Duodenal mucosa (tissue), 2 donors: ENCODE data around the gene HTRA2.

ENCODE experiments used
- H3K27ac ChIP-seq: one replicate; pipeline ENCODE4 v1.7.0; 2013; ENCODE audit warnings: low read depth, low read length
- H3K27me3 ChIP-seq, 2 donors: one replicate each; pipeline ENCODE4 v1.7.0; 2013; ENCODE audit warnings: low read length in 2 of 2, control low read depth in 1 of 2; ENCODE audit not compliant: insufficient read depth in 2 of 2, control insufficient read depth in 1 of 2
- H3K36me3 ChIP-seq, 2 donors: one replicate each; pipeline ENCODE4 v1.7.0; 2013; ENCODE audit warnings: low read length in 2 of 2, control low read depth in 1 of 2; ENCODE audit not compliant: insufficient read depth in 2 of 2, control insufficient read depth in 1 of 2
- H3K4me1 ChIP-seq, 2 donors: one replicate each; pipeline ENCODE4 v1.7.0; 2013; ENCODE audit warnings: low read length in 2 of 2, control low read depth in 1 of 2; ENCODE audit not compliant: insufficient read depth in 2 of 2, control insufficient read depth in 1 of 2
- H3K4me3 ChIP-seq, 2 donors: one replicate each; pipeline ENCODE4 v1.7.0; 2013; ENCODE audit warnings: low read length in 2 of 2, low read depth in 1 of 2
- H3K9ac ChIP-seq, 2 donors: one replicate each; pipeline ENCODE4 v1.7.0; 2013; ENCODE audit warnings: low read length in 2 of 2, low read depth in 1 of 2
- H3K9me3 ChIP-seq, 2 donors: one replicate each; pipeline ENCODE4 v1.7.0; 2013; ENCODE audit warnings: low read length in 2 of 2, control low read depth in 1 of 2; ENCODE audit not compliant: control insufficient read depth in 1 of 2

Gene HTRA2

GRCh38 chr2:74530239-74531187 is 780 bp downstream of the HTRA2 start:
- peaks cover 21 to 40% of the 10 kb centered on the region in 2 donors for H3K36me3 ChIP-seq
- H3K27ac ChIP-seq, result peak overlapping the region; percentile 46
- H3K4me3 ChIP-seq, result peak overlapping the region; percentile 99 to 100
- H3K9me3 ChIP-seq, result no peaks in the 10 kb centered on the region
- peaks cover 28 to 35% of the 10 kb centered on the region in 2 donors for H3K4me1 ChIP-seq
- peak overlapping the region; percentile 72 to 83 for H3K9ac ChIP-seq
- no peaks in the 10 kb centered on the region for H3K27me3 ChIP-seq

GRCh38 chr2:74531666-74532065 is 1.9 kb downstream of the HTRA2 start:
- Histone ChIP-seq H3K36me3 (peaks cover 16 to 36% of the 10 kb centered on the region in 2 donors), H3K9me3 (no peaks in the 10 kb centered on the region), H3K9ac (no peak overlapping the region), H3K27me3 (no peaks in the 10 kb centered on the region), H3K4me3 (no peak overlapping the region), H3K4me1 (peaks cover 22 to 33% of the 10 kb centered on the region in 2 donors), H3K27ac (no peak overlapping the region)

- peaks cover 22 to 33% of the 10 kb centered on the region in 2 donors for H3K4me1 ChIP-seq
- no peaks in the 10 kb centered on the region for H3K27me3 ChIP-seq
- no peaks in the 10 kb centered on the region for H3K9me3 ChIP-seq
- no peak overlapping the region for H3K4me3 ChIP-seq
- no peak overlapping the region for H3K27ac ChIP-seq
- H3K9ac ChIP-seq, result no peak overlapping the region
- peaks cover 10 to 30% of the 10 kb centered on the region in 2 donors for H3K36me3 ChIP-seq
Observed at GRCh38 chr2:74532222-74532621, 2.5 kb downstream of the HTRA2 start.

- H3K9ac ChIP-seq, result no peak overlapping the region
- peaks cover 15 to 26% of the 10 kb centered on the region in 2 donors for H3K4me1 ChIP-seq
- peaks cover 0 to 20% of the 10 kb centered on the region in 2 donors for H3K36me3 ChIP-seq
- H3K4me3 ChIP-seq, result no peak overlapping the region
- no peaks in the 10 kb centered on the region for H3K9me3 ChIP-seq
- H3K27ac ChIP-seq, result no peak overlapping the region
- no peaks in the 10 kb centered on the region for H3K27me3 ChIP-seq
Observed at GRCh38 chr2:74533464-74533863, 3.7 kb downstream of the HTRA2 start.

GRCh38 chr2:74534411-74534810 is 4.7 kb downstream of the HTRA2 start:
- Histone ChIP-seq H3K36me3 (peaks cover 0 to 20% of the 10 kb centered on the region in 2 donors), H3K9me3 (no peaks in the 10 kb centered on the region), H3K27ac (no peak overlapping the region), H3K4me3 (no peak overlapping the region), H3K9ac (no peak overlapping the region), H3K4me1 (peaks cover 12 to 18% of the 10 kb centered on the region in 2 donors), H3K27me3 (peaks cover 0 to 3% of the 10 kb centered on the region in 2 donors)

- Histone ChIP-seq H3K36me3 (peaks cover 0 to 20% of the 10 kb centered on the region in 2 donors), H3K27me3 (peaks cover 0 to 3% of the 10 kb centered on the region in 2 donors), H3K27ac (no peak overlapping the region), H3K9me3 (no peaks in the 10 kb centered on the region), H3K9ac (no peak overlapping the region), H3K4me1 (peaks cover 12 to 17% of the 10 kb centered on the region in 2 donors), H3K4me3 (no peak overlapping the region)
Observed at GRCh38 chr2:74535440-74535965, 5.8 kb downstream of the HTRA2 start.

- peaks cover 4 to 8% of the 10 kb centered on the region in 2 donors for H3K4me1 ChIP-seq
- no peak overlapping the region for H3K4me3 ChIP-seq
- no peak overlapping the region for H3K27ac ChIP-seq
- peaks cover 0 to 3% of the 10 kb centered on the region in 2 donors for H3K27me3 ChIP-seq
- no peak overlapping the region for H3K9ac ChIP-seq
- H3K36me3 ChIP-seq, result peaks cover 0 to 20% of the 10 kb centered on the region in 2 donors
- no peaks in the 10 kb centered on the region for H3K9me3 ChIP-seq
Observed at GRCh38 chr2:74536166-74536950, 6.6 kb downstream of the HTRA2 start.

GRCh38 chr2:74537140-74537539 is 7.4 kb downstream of the HTRA2 start:
- no peaks in the 10 kb centered on the region for H3K9me3 ChIP-seq
- no peak overlapping the region for H3K27ac ChIP-seq
- H3K36me3 ChIP-seq, result peaks cover 0 to 20% of the 10 kb centered on the region in 2 donors
- H3K4me1 ChIP-seq, result peaks cover 0 to under 1% of the 10 kb centered on the region in 2 donors
- H3K9ac ChIP-seq, result no peak overlapping the region
- H3K4me3 ChIP-seq, result no peak overlapping the region
- peaks cover 0 to 3% of the 10 kb centered on the region in 2 donors for H3K27me3 ChIP-seq

- Histone ChIP-seq H3K9me3 (no peaks in the 10 kb centered on the region), H3K36me3 (peaks cover 0 to 4% of the 10 kb centered on the region in 2 donors), H3K9ac (no peak overlapping the region), H3K27ac (no peak overlapping the region), H3K27me3 (peaks cover 0 to 3% of the 10 kb centered on the region in 2 donors), H3K4me3 (no peak overlapping the region), H3K4me1 (no peaks in the 10 kb centered on the region)
Observed at GRCh38 chr2:74538881-74539339, 9.2 kb downstream of the HTRA2 start.
